Nephron progenitor cell (in vitro differentiated cells): ENCODE measurements around the gene ZNF19.

Experiments used
- DNase-seq: peaks from one replicate; pipeline ENCODE4 v3.0.0; 2021
- H3K27ac Mint-ChIP-seq: 2 replicates; pipeline ENCODE4 v1.8.0; 2021; ENCODE audit warnings: mild to moderate bottlenecking, moderate library complexity, mixed read lengths
- H3K27me3 Mint-ChIP-seq: 2 replicates; pipeline ENCODE4 v1.8.0; 2021; ENCODE audit warnings: mild to moderate bottlenecking, low read depth, mixed read lengths; ENCODE audit not compliant: poor library complexity
- H3K36me3 Mint-ChIP-seq: 2 replicates; pipeline ENCODE4 v1.8.0; 2021; ENCODE audit warnings: low read depth, mixed read lengths
- H3K4me1 Mint-ChIP-seq: 2 replicates; pipeline ENCODE4 v1.8.0; 2021; ENCODE audit warnings: mixed read lengths
- H3K4me3 Mint-ChIP-seq: 2 replicates; pipeline ENCODE4 v1.8.0; 2021; ENCODE audit warnings: mild to moderate bottlenecking, moderate library complexity, mixed read lengths
- H3K9me3 Mint-ChIP-seq: 2 replicates; pipeline ENCODE4 v1.8.0; 2021; ENCODE audit warnings: mild to moderate bottlenecking, moderate library complexity, mixed read lengths
- CTCF ChIP-seq: fragments of 200-600 bp; sonication (generic); IDR thresholded peaks from 2 replicates; pipeline ENCODE4 v1.5.0; 2021; ENCODE audit warnings: antibody characterized with exemption

The ZNF19 gene

GRCh38 chr16:71489122-71489521 lies at the start of gene ZNF19:
TSS of gene ZNF19 (minus strand) at chr16:71489324. CDS start at chr16:71482114, 7,210 bp downstream.
- no peak for DNase-seq
- H3K9me3 Mint-ChIP-seq, result no peaks in the 10 kb centered on the region
- H3K4me1 Mint-ChIP-seq, result peaks cover 6% of the 10 kb centered on the region
- H3K36me3 Mint-ChIP-seq, result no peaks in the 10 kb centered on the region
- no peak within 1 kb of the TSS for H3K4me3 Mint-ChIP-seq
- no peak within 1 kb of the TSS for H3K27ac Mint-ChIP-seq
- no peak for TF ChIP-seq CTCF
- H3K27me3 Mint-ChIP-seq, result peaks cover 43% of the 10 kb centered on the region

- peak; percentile 52 for DNase-seq
- H3K9me3 Mint-ChIP-seq, result no peaks in the 10 kb centered on the region
- peaks cover 32% of the 10 kb centered on the region for H3K27me3 Mint-ChIP-seq
- H3K27ac Mint-ChIP-seq, result no peak overlapping the region
- H3K4me1 Mint-ChIP-seq, result no peaks in the 10 kb centered on the region
- peak; percentile 64 for TF ChIP-seq CTCF
- H3K36me3 Mint-ChIP-seq, result no peaks in the 10 kb centered on the region
- H3K4me3 Mint-ChIP-seq, result no peak overlapping the region
Observed at GRCh38 chr16:71537643-71538042, 48.5 kb upstream of the ZNF19 start.

- Mint-ChIP-seq H3K36me3 (no peaks in the 10 kb centered on the region), H3K27me3 (peaks cover 28% of the 10 kb centered on the region), H3K4me1 (no peaks in the 10 kb centered on the region), H3K27ac (no peak overlapping the region), H3K4me3 (no peak overlapping the region), H3K9me3 (no peaks in the 10 kb centered on the region)
- no peak for TF ChIP-seq CTCF
- DNase-seq, result no peak
Observed at GRCh38 chr16:71536752-71537499, 47.8 kb upstream of the ZNF19 start.

- no peak for TF ChIP-seq CTCF
- H3K9me3 Mint-ChIP-seq, result no peaks in the 10 kb centered on the region
- no peak for DNase-seq
- no peak overlapping the region for H3K4me3 Mint-ChIP-seq
- H3K27me3 Mint-ChIP-seq, result peaks cover 24% of the 10 kb centered on the region
- no peak overlapping the region for H3K27ac Mint-ChIP-seq
- peaks cover 12% of the 10 kb centered on the region for H3K4me1 Mint-ChIP-seq
- H3K36me3 Mint-ChIP-seq, result no peaks in the 10 kb centered on the region
Observed at GRCh38 chr16:71532366-71532765, 43.2 kb upstream of the ZNF19 start.

GRCh38 chr16:71528863-71529262 lies 39.7 kb upstream of the ZNF19 start:
- H3K27me3 Mint-ChIP-seq, result peaks cover 39% of the 10 kb centered on the region
- no peaks in the 10 kb centered on the region for H3K9me3 Mint-ChIP-seq
- no peak overlapping the region for H3K27ac Mint-ChIP-seq
- no peak for TF ChIP-seq CTCF
- H3K4me3 Mint-ChIP-seq, result no peak overlapping the region
- DNase-seq, result no peak
- H3K36me3 Mint-ChIP-seq, result no peaks in the 10 kb centered on the region
- H3K4me1 Mint-ChIP-seq, result peaks cover 40% of the 10 kb centered on the region

GRCh38 chr16:71528257-71528656 lies 39.1 kb upstream of the ZNF19 start:
- Mint-ChIP-seq H3K4me1 (peaks cover 40% of the 10 kb centered on the region), H3K27me3 (peaks cover 45% of the 10 kb centered on the region), H3K9me3 (no peaks in the 10 kb centered on the region), H3K27ac (no peak overlapping the region), H3K4me3 (no peak overlapping the region), H3K36me3 (no peaks in the 10 kb centered on the region)
- no peak for TF ChIP-seq CTCF
- DNase-seq, result no peak
